Jurkat, Clone E6-1 (cell line): ENCODE data around the gene TFCP2.

Experiments
- DNase-seq: peaks from one replicate; pipeline ENCODE4 v3.0.0-alpha.2; 2011; ENCODE audit warnings: low read depth, low spot score
- H3K4me3 ChIP-seq: 2 replicates; pipeline ENCODE4 v1.5.1; 2011; ENCODE audit warnings: mild to moderate bottlenecking, low read length, control low read depth, moderate library complexity

Gene TFCP2

GRCh38 chr12:51062631-51063397 lies 110.1 kb downstream of the TFCP2 start:
- no peak for DNase-seq
- H3K4me3 ChIP-seq: no peak overlapping the region

- DNase-seq: no peak
- no peak overlapping the region for H3K4me3 ChIP-seq
These were observed 113.8 kb downstream of the TFCP2 start for GRCh38 chr12:51059086-51059485.

- H3K4me3 ChIP-seq: no peak overlapping the region
- DNase-seq: no peak
These were observed 116.7 kb downstream of the TFCP2 start for GRCh38 chr12:51056242-51056641.

- no peak for DNase-seq
These were observed 117.9 kb downstream of the TFCP2 start for GRCh38 chr12:51055060-51055459.

GRCh38 chr12:51051787-51052186 lies 121.1 kb downstream of the TFCP2 start:
- H3K4me3 ChIP-seq: no peak overlapping the region
- DNase-seq: no peak

More at GRCh38 chr12:51055060-51055459, 117.9 kb downstream of the TFCP2 start:
- no peak overlapping the region for H3K4me3 ChIP-seq

GRCh38 chr12:51049525-51049924 lies 123.4 kb downstream of the TFCP2 start:
- H3K4me3 ChIP-seq: peak overlapping the region; percentile 90
- no peak for DNase-seq

GRCh38 chr12:51048661-51049251 lies 124.2 kb downstream of the TFCP2 start:
- H3K4me3 ChIP-seq: peak overlapping the region; percentile 90
- DNase-seq: peak; percentile 41

GRCh38 chr12:51047655-51048540 lies 125.0 kb downstream of the TFCP2 start, which contains the start of gene LETMD1:
Gene LETMD1 (plus strand): TSS chr12:51048327. CDS start chr12:51048357, 30 bp downstream.
- DNase-seq: peak; percentile 99
- peak within 1 kb of the TSS; percentile 90 for H3K4me3 ChIP-seq
